ENCODE measurements around the gene RNF212.

- TF ChIP-seq ZBTB38 (CRISPR knock-in tag; IDR thresholded peaks at IDR 0.05), result no peak
- TF ChIP-seq ZBTB10 (CRISPR knock-in tag; IDR thresholded peaks at IDR 0.05; ENCODE audit: borderline replicate concordance), result no peak
- no peak for TF ChIP-seq CCAR2 (optimal IDR thresholded peaks at IDR 0.05; ENCODE audit: low read depth, low read length)
- TF ChIP-seq MAZ (IDR thresholded peaks at IDR 0.05; ENCODE audit: borderline replicate concordance, low read depth, low read length), result no peak
- no peak for TF ChIP-seq MAZ (CRISPR knock-in tag; IDR thresholded peaks at IDR 0.05; ENCODE audit: low read depth)
- TF ChIP-seq ZNF513 (CRISPR knock-in tag; conservative IDR thresholded peaks at IDR 0.05), result no peak
- no peak for TF ChIP-seq KLF15 (CRISPR knock-in tag; IDR thresholded peaks at IDR 0.05; ENCODE audit: borderline replicate concordance)
- TF ChIP-seq KLF16 (CRISPR knock-in tag; IDR thresholded peaks at IDR 0.05), result no peak
- no peak for TF ChIP-seq MTA1 (CRISPR knock-in tag; IDR thresholded peaks at IDR 0.05; ENCODE audit: borderline replicate concordance)
- TF ChIP-seq SNAPC4 (CRISPR knock-in tag; IDR thresholded peaks at IDR 0.05), result no peak
- no peak for TF ChIP-seq RARG (CRISPR knock-in tag; IDR thresholded peaks at IDR 0.05; ENCODE audit: low read depth)
These were observed 42.7 kb upstream of the RNF212 start for GRCh38 chr4:1156069-1156468.

All from HepG2 (cell line).